Kidney (tissue), 14 donors: ENCODE data around the gene MEI1. TPM values are rescaled to one million over a fixed set of nuclear protein-coding genes. Genes with fewer than 3 reads are reported as not detected.

ENCODE experiments used
- DNase-seq, 5 donors: peaks; one replicate each; pipeline ENCODE4 v3.0.0-alpha.2; 2013 to 2020
- FAIRE-seq: peaks from 2 replicates; lab custom pipeline; 2012; peaks lifted over from hg19 to GRCh38; lab: Jason Lieb, UNC
- H3K27ac ChIP-seq, 2 donors: one replicate each; pipeline ENCODE4 v1.7.0; 2013; ENCODE audit warnings: low read depth in 2 of 2, low read length in 2 of 2, inconsistent platforms in 1 of 2
- H3K27me3 ChIP-seq: one replicate; pipeline ENCODE4 v1.7.1; 2013; ENCODE audit warnings: low read length, inconsistent platforms; ENCODE audit not compliant: control insufficient read depth, insufficient read depth
- H3K36me3 ChIP-seq, 3 donors: one replicate each; pipeline versions ENCODE4 v1.7.0 to v1.7.1; 2013; ENCODE audit warnings: low read length in 3 of 3, control low read depth in 1 of 3, inconsistent platforms in 1 of 3; ENCODE audit not compliant: insufficient read depth in 3 of 3, control insufficient read depth in 2 of 3
- H3K4me1 ChIP-seq, 3 donors: one replicate each; pipeline versions ENCODE4 v1.7.0 to v1.7.1; 2013; ENCODE audit warnings: low read length in 3 of 3, inconsistent platforms in 1 of 3, low read depth in 1 of 3; ENCODE audit not compliant: control insufficient read depth in 2 of 3, insufficient read depth in 2 of 3
- H3K4me3 ChIP-seq, 3 donors: one replicate each; pipeline versions ENCODE4 v1.7.0 to v1.8.1; 2013; ENCODE audit warnings: low read length in 3 of 3, control low read depth in 1 of 3, inconsistent platforms in 1 of 3
- H3K9ac ChIP-seq, 3 donors: one replicate each; pipeline versions ENCODE4 v1.7.0 to v1.7.1; 2013; ENCODE audit warnings: low read length in 3 of 3, control low read depth in 1 of 3, inconsistent platforms in 1 of 3
- H3K9me3 ChIP-seq, 3 donors: one replicate each; pipeline versions ENCODE4 v1.7.0 to v1.7.1; 2013; ENCODE audit warnings: low read length in 3 of 3, control low read depth in 1 of 3, inconsistent platforms in 1 of 3; ENCODE audit not compliant: control insufficient read depth in 2 of 3, insufficient read depth in 1 of 3
- intact Hi-C: fragments of 100-400 bp; cut with DNase I; formaldehyde crosslinking; loops from one replicate; pipeline ENCODE4 v1.11.1; 2022
- polyA plus RNA-seq: library from polyadenylated mRNA; stranded (reverse); fragments of 350-450 nt; fragmentation: Illumina TruSeq; extraction: RNeasy Lipid Tissue Mini Kit (QIAGEN cat#74804); gene quantifications from one replicate; pipeline ENCODE4 v1.2.3, GENCODE V29; 2014; ENCODE audit warnings: low read depth, low replicate concordance; ENCODE audit not compliant: insufficient read depth
- total RNA-seq: library from RNA; stranded (reverse); fragmentation: NEBNext Ultra II Directional; extraction: Animal tissue kit (Norgen Biotek cat#: 25700); gene quantifications from one replicate; pipeline ENCODE4 v1.2.1, GENCODE V29; 2021
- TF ChIP-seq, protein P1 (sequence below): IDR thresholded peaks from 3 replicates; pipeline ENCODE4 v1.5.1; 2012; ENCODE audit warnings: mild to moderate bottlenecking, moderate library complexity, borderline replicate concordance; ENCODE audit not compliant: insufficient read depth; ENCODE audit errors: extremely low read depth
- donor health status: control.
- donor health status: control.
- donor health status: control.
- donor health status: control.
- donor health status: control.
- donor health status: DM: yes; HTN: yes; CAD: no.
- donor health status: Normal renal cell carcinoma (clear cell type).

MEI1 gene
- total and polyA plus RNA-seq, 2 donors from 2014 or later = 2.4 to 14.6 TPM

DNA sequence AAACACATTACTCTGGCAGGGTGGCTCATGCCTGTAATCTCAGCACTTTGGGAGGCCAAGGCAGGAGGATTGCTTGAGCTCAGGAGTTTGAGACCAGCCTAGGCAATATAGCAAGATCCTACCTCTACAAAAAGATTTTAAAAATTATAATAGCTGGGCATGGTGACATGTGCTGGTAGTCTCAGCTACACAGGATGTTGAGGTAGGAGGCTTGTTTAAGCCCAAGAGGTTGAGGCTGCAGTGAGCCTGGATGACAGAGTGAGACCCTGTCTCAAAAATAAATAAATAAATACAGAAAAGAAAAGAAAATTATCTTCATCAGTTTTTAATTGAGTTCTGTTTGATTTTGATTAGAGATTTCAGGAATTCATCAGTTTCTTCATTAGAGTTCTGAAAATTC is 106.3 kb downstream of the MEI1 start:
- TF ChIP-seq, protein P1, sequence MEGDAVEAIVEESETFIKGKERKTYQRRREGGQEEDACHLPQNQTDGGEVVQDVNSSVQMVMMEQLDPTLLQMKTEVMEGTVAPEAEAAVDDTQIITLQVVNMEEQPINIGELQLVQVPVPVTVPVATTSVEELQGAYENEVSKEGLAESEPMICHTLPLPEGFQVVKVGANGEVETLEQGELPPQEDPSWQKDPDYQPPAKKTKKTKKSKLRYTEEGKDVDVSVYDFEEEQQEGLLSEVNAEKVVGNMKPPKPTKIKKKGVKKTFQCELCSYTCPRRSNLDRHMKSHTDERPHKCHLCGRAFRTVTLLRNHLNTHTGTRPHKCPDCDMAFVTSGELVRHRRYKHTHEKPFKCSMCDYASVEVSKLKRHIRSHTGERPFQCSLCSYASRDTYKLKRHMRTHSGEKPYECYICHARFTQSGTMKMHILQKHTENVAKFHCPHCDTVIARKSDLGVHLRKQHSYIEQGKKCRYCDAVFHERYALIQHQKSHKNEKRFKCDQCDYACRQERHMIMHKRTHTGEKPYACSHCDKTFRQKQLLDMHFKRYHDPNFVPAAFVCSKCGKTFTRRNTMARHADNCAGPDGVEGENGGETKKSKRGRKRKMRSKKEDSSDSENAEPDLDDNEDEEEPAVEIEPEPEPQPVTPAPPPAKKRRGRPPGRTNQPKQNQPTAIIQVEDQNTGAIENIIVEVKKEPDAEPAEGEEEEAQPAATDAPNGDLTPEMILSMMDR = no peak
- Histone ChIP-seq H3K27ac (no peak overlapping the region), H3K36me3 (no peaks in the 10 kb centered on the region), H3K9ac (no peak overlapping the region), H3K9me3 (no peaks in the 10 kb centered on the region), H3K4me3 (no peak overlapping the region), H3K27me3 (no peaks in the 10 kb centered on the region), H3K4me1 (peaks cover 0 to 11% (median 0%) of the 10 kb centered on the region in 3 donors)
- FAIRE-seq (no peak), DNase-seq (no peak)
- intact Hi-C loops = no loop called here

DNA sequence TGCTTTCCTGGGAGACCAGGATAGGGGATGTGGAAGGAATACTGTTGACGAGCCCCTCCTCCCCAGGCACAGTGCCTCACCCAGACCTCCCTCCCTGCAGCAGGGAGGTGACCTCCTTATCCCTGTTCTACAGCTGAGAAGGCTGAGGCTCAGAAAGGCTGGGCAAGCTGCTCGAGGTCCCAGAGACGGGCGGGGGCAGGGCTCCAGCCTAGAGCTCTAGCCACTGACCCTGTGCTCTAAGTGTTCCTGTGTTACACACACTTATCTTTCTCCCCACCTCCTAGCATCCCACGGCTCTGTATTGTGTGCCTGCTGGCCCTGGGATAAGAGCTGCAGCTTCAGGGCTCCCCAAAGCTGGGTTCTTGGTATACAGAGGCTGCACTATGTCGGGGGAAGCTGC is 109.1 kb downstream of the MEI1 start:
- Histone ChIP-seq H3K36me3 (peaks cover 0 to 4% (median 2%) of the 10 kb centered on the region in 3 donors), H3K4me3 (no peak overlapping the region), H3K27me3 (no peaks in the 10 kb centered on the region), H3K27ac (no peak overlapping the region), H3K9me3 (no peaks in the 10 kb centered on the region), H3K9ac (no peak overlapping the region), H3K4me1 (no peaks in the 10 kb centered on the region)
- TF ChIP-seq, protein P1 = no peak
- intact Hi-C loops = no loop called here
- FAIRE-seq (no peak), DNase-seq (peak in 1 of 5 donors; percentile 19)

DNA sequence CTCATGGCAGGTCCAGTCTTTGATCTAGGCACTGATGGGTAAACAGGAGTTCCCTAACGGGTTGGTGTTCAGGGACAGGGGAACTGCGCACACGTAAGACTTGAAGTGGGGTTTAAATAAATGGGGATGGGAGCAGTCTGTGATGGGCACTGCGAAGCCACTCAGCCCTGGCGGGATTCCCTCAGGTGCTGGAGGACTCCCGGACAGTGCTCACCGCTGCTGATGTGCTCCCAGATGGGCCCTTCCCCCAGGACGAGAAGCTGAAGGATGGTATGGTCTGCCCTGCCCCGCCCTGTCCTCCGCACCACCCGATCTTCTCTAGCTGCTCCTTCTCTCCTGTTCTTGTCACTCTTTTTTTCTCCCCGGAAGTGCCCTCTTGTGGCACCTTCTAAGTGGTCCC is 110.7 kb downstream of the MEI1 start:
- Histone ChIP-seq H3K4me3 (no peak overlapping the region), H3K4me1 (no peaks in the 10 kb centered on the region), H3K9ac (no peak overlapping the region), H3K9me3 (no peaks in the 10 kb centered on the region), H3K27me3 (no peaks in the 10 kb centered on the region), H3K36me3 (peaks cover 0 to 5% (median 4%) of the 10 kb centered on the region in 3 donors), H3K27ac (no peak overlapping the region)
- TF ChIP-seq, protein P1 = no peak
- no peak for FAIRE-seq
- DNase-seq = no peak
- intact Hi-C loops = no loop called here
